Renal cortex interstitium (tissue), 11 donors: Measurements from ENCODE around the gene OTOR. TPM values are rescaled to one million over a fixed set of nuclear protein-coding genes. Genes with fewer than 3 reads are reported as not detected.
A peak's percentile ranks its signal among the peaks of the same experiment; 100 is the strongest.

Experiments used
- DNase-seq, 11 donors: peaks; one replicate each; pipeline ENCODE4 v3.0.0-alpha.2; 2013; ENCODE audit warnings: low read depth in 9 of 11, low spot score in 4 of 11; ENCODE audit errors: extremely low read depth in 1 of 11
- polyA plus RNA-seq, 3 donors: library from polyadenylated mRNA; unstranded; fragments of 120-200 nt; gene quantifications; one replicate each; pipeline ENCODE4 v1.2.1, GENCODE V29; 2013; ENCODE audit not compliant: insufficient read length in 3 of 3

Gene OTOR
- polyA plus RNA-seq, 3 donors, result 0.14 to 0.20 TPM; not detected in 1

- no peak for DNase-seq
These were observed 3.9 kb upstream of the OTOR start for GRCh38 chr20:16744178-16744807.

- no peak for DNase-seq
These were observed 3.0 kb upstream of the OTOR start for GRCh38 chr20:16745204-16745603.

GRCh38 chr20:16747291-16747811, 807 bp upstream of the OTOR start:
- no peak for DNase-seq

- DNase-seq, result no peak
These were observed 1.4 kb downstream of the OTOR start for GRCh38 chr20:16749573-16749972.

- no peak for DNase-seq
These were observed 3.9 kb downstream of the OTOR start for GRCh38 chr20:16752082-16752481.

- no peak for DNase-seq
These were observed 4.7 kb downstream of the OTOR start for GRCh38 chr20:16752901-16753300.

- no peak for DNase-seq
These were observed 10.5 kb downstream of the OTOR start for GRCh38 chr20:16758454-16759180.

- DNase-seq, result no peak
These were observed 11.0 kb downstream of the OTOR start for GRCh38 chr20:16759181-16759563.

- peak in 2 of 11 donors; percentile 4 to 12 for DNase-seq
These were observed 12.5 kb downstream of the OTOR start for GRCh38 chr20:16760431-16761304.

- peak; percentile 48 to 80 (median 63) for DNase-seq
These were observed 13.2 kb downstream of the OTOR start for GRCh38 chr20:16761305-16761829.

GRCh38 chr20:16764560-16764959, 16.4 kb downstream of the OTOR start:
- no peak for DNase-seq

- no peak for DNase-seq
These were observed 23.1 kb downstream of the OTOR start for GRCh38 chr20:16771213-16771612.

GRCh38 chr20:16775961-16776360, 27.8 kb downstream of the OTOR start:
- no peak for DNase-seq

GRCh38 chr20:16777126-16777525, 29.0 kb downstream of the OTOR start:
- no peak for DNase-seq

GRCh38 chr20:16778159-16778558, 30.0 kb downstream of the OTOR start:
- no peak for DNase-seq

- DNase-seq, result no peak
These were observed 33.3 kb downstream of the OTOR start for GRCh38 chr20:16781496-16781895.

GRCh38 chr20:16785226-16785625, 37.1 kb downstream of the OTOR start:
- DNase-seq, result no peak
